ENCODE data around the gene KRR1. TPM values are rescaled to one million over a fixed set of nuclear protein-coding genes. Genes with fewer than 3 reads are reported as not detected.
A peak's percentile ranks its signal among the peaks of the same experiment; 100 is the strongest.

KRR1 gene
- total RNA-seq, 1 donor from 2014 or later, result 56.9 TPM

GRCh38 chr12:75505706-75506312 lies 5.6 kb downstream of the KRR1 start:
- H3K4me3 Mint-ChIP-seq (ENCODE audit: unreplicated experiment), result no peak overlapping the region
- peaks cover 48% of the 10 kb centered on the region for H3K79me2 ChIP-seq (ENCODE audit: insufficient read depth, low read length)

GRCh38 chr12:75503866-75504265 lies 7.5 kb downstream of the KRR1 start:
- peaks cover 8% of the 10 kb centered on the region for H3K4me1 Mint-ChIP-seq (ENCODE audit: low read depth, unreplicated experiment)
- Histone ChIP-seq H2AFZ (ENCODE audit: low read depth, low read length) (no peak overlapping the region), H3K4me1 (ENCODE audit: insufficient read depth, low read length) (no peaks in the 10 kb centered on the region), H3K9me3 (ENCODE audit: insufficient read depth, low read depth, low read length) (no peaks in the 10 kb centered on the region), H3K4me3 (ENCODE audit: insufficient read depth, low read depth, low read length) (no peak overlapping the region), H4K20me1 (ENCODE audit: insufficient read depth, low read length) (peaks cover 16% of the 10 kb centered on the region), H3K27me3 (ENCODE audit: insufficient read depth, low read length) (no peaks in the 10 kb centered on the region), H3K4me2 (ENCODE audit: low read length) (no peak overlapping the region), H3K36me3 (ENCODE audit: insufficient read depth, low read length) (peaks cover 63% of the 10 kb centered on the region), H3K27ac (ENCODE audit: low read depth, low read length) (no peak overlapping the region), H3K79me2 (ENCODE audit: insufficient read depth, low read length) (peaks cover 28% of the 10 kb centered on the region), H3K9ac (ENCODE audit: low read length) (no peak overlapping the region)
- H3K4me3 Mint-ChIP-seq (ENCODE audit: unreplicated experiment), result no peak overlapping the region
- FAIRE-seq, result no peak
- H3K9me3 Mint-ChIP-seq (ENCODE audit: unreplicated experiment), result no peaks in the 10 kb centered on the region
- H3K36me3 Mint-ChIP-seq (ENCODE audit: low read depth, unreplicated experiment), result peaks cover 1% of the 10 kb centered on the region
- H3K27me3 Mint-ChIP-seq (ENCODE audit: low read depth, unreplicated experiment), result no peaks in the 10 kb centered on the region
- TF ChIP-seq CTCF (IDR thresholded peaks at IDR 0.05; ENCODE audit: insufficient read depth, low read depth, low read length), result no peak
- no peak for TF ChIP-seq EZH2 (IDR thresholded peaks at IDR 0.05; ENCODE audit: insufficient read depth, low read length)
- DNase-seq (ENCODE audit: low read depth), result no peak
- H3K27ac Mint-ChIP-seq (ENCODE audit: unreplicated experiment), result no peak overlapping the region

More at GRCh38 chr12:75505706-75506312, 5.6 kb downstream of the KRR1 start:
- Histone ChIP-seq H3K9ac (ENCODE audit: low read length) (no peak overlapping the region), H3K4me3 (ENCODE audit: insufficient read depth, low read depth, low read length) (no peak overlapping the region), H3K36me3 (ENCODE audit: insufficient read depth, low read length) (peaks cover 51% of the 10 kb centered on the region), H3K9me3 (ENCODE audit: insufficient read depth, low read depth, low read length) (no peaks in the 10 kb centered on the region), H4K20me1 (ENCODE audit: insufficient read depth, low read length) (peaks cover 16% of the 10 kb centered on the region), H2AFZ (ENCODE audit: low read depth, low read length) (no peak overlapping the region), H3K4me2 (ENCODE audit: low read length) (no peak overlapping the region), H3K27me3 (ENCODE audit: insufficient read depth, low read length) (no peaks in the 10 kb centered on the region), H3K4me1 (ENCODE audit: insufficient read depth, low read length) (peaks cover 5% of the 10 kb centered on the region), H3K27ac (ENCODE audit: low read depth, low read length) (peak overlapping the region; percentile 12)
- Mint-ChIP-seq H3K27me3 (ENCODE audit: low read depth, unreplicated experiment) (no peaks in the 10 kb centered on the region), H3K36me3 (ENCODE audit: low read depth, unreplicated experiment) (no peaks in the 10 kb centered on the region), H3K4me1 (ENCODE audit: low read depth, unreplicated experiment) (peaks cover 18% of the 10 kb centered on the region), H3K27ac (ENCODE audit: unreplicated experiment) (no peak overlapping the region), H3K9me3 (ENCODE audit: unreplicated experiment) (no peaks in the 10 kb centered on the region)
- TF ChIP-seq CTCF (IDR thresholded peaks at IDR 0.05; ENCODE audit: insufficient read depth, low read depth, low read length) (peak; percentile 74), EZH2 (IDR thresholded peaks at IDR 0.05; ENCODE audit: insufficient read depth, low read length) (no peak)
- no peak for DNase-seq (ENCODE audit: low read depth)
- FAIRE-seq, result peak; percentile 34

- TF ChIP-seq EZH2 (IDR thresholded peaks at IDR 0.05; ENCODE audit: insufficient read depth, low read length) (no peak), CTCF (IDR thresholded peaks at IDR 0.05; ENCODE audit: insufficient read depth, low read depth, low read length) (no peak)
- no peak for DNase-seq (ENCODE audit: low read depth)
- H3K36me3 ChIP-seq (ENCODE audit: insufficient read depth, low read length), result peaks cover 67% of the 10 kb centered on the region
- no peak overlapping the region for H3K9ac ChIP-seq (ENCODE audit: low read length)
- H3K9me3 ChIP-seq (ENCODE audit: insufficient read depth, low read depth, low read length), result no peaks in the 10 kb centered on the region
- H3K4me1 ChIP-seq (ENCODE audit: insufficient read depth, low read length), result no peaks in the 10 kb centered on the region
- no peaks in the 10 kb centered on the region for H3K27me3 ChIP-seq (ENCODE audit: insufficient read depth, low read length)
- H2AFZ ChIP-seq (ENCODE audit: low read depth, low read length), result no peak overlapping the region
- Mint-ChIP-seq H3K27ac (ENCODE audit: unreplicated experiment) (no peak overlapping the region), H3K36me3 (ENCODE audit: low read depth, unreplicated experiment) (peaks cover 1% of the 10 kb centered on the region), H3K4me3 (ENCODE audit: unreplicated experiment) (no peak overlapping the region), H3K9me3 (ENCODE audit: unreplicated experiment) (no peaks in the 10 kb centered on the region), H3K4me1 (ENCODE audit: low read depth, unreplicated experiment) (peaks cover 8% of the 10 kb centered on the region), H3K27me3 (ENCODE audit: low read depth, unreplicated experiment) (no peaks in the 10 kb centered on the region)
- H4K20me1 ChIP-seq (ENCODE audit: insufficient read depth, low read length), result peaks cover 16% of the 10 kb centered on the region
- H3K79me2 ChIP-seq (ENCODE audit: insufficient read depth, low read length), result peaks cover 24% of the 10 kb centered on the region
- H3K4me2 ChIP-seq (ENCODE audit: low read length), result no peak overlapping the region
- peak; percentile 5 for FAIRE-seq
- H3K4me3 ChIP-seq (ENCODE audit: insufficient read depth, low read depth, low read length), result no peak overlapping the region
- no peak overlapping the region for H3K27ac ChIP-seq (ENCODE audit: low read depth, low read length)
Observed at GRCh38 chr12:75503459-75503858, 8.0 kb downstream of the KRR1 start.
